ENCODE measurements around the gene SMCHD1.

- TF ChIP-seq STAT1 (IDR thresholded peaks at IDR 0.05; ENCODE audit: unreplicated experiment) (no peak), CTCF (conservative IDR thresholded peaks at IDR 0.05; ENCODE audit: low read depth in 2 of 2) (no peak), CREB1 (CRISPR knock-in tag; IDR thresholded peaks at IDR 0.05; ENCODE audit: low read depth) (peak; percentile 78), POLR2AphosphoS5 (IDR thresholded peaks at IDR 0.05; ENCODE audit: low read depth) (peak; percentile 76), ETS1 (IDR thresholded peaks at IDR 0.05) (no peak), EZH2 (IDR thresholded peaks at IDR 0.05; ENCODE audit: low read depth, unreplicated experiment) (no peak), EZH2phosphoT487 (IDR thresholded peaks at IDR 0.05; ENCODE audit: unreplicated experiment) (no peak), REST (IDR thresholded peaks at IDR 0.05; ENCODE audit: unreplicated experiment) (no peak), ZNF331 (CRISPR knock-in tag; IDR thresholded peaks at IDR 0.05; ENCODE audit: low read depth) (no peak), JUNB (IDR thresholded peaks at IDR 0.05; ENCODE audit: unreplicated experiment) (no peak), NANOG (IDR thresholded peaks at IDR 0.05; ENCODE audit: borderline replicate concordance) (no peak), ZNF114 (CRISPR knock-in tag; IDR thresholded peaks at IDR 0.05) (no peak), ZNF462 (CRISPR knock-in tag; IDR thresholded peaks at IDR 0.05) (no peak)
Observed at GRCh38 chr18:2655178-2655953, at the start of gene SMCHD1.
